ENCODE data around the gene DNAJC4.

GRCh38 chr11:64262271-64263002, 32.1 kb downstream of the DNAJC4 start:
- TF ChIP-seq EP300 (IDR thresholded peaks at IDR 0.05; ENCODE audit: borderline replicate concordance) (no peak), TEAD4 (IDR thresholded peaks at IDR 0.05) (no peak), TAF1 (IDR thresholded peaks at IDR 0.05; ENCODE audit: low read depth) (no peak), CREB1 (IDR thresholded peaks at IDR 0.05; ENCODE audit: low read depth) (no peak), MAX (IDR thresholded peaks at IDR 0.05) (no peak), ZBTB7A (IDR thresholded peaks at IDR 0.05; ENCODE audit: low read depth) (no peak), REST (IDR thresholded peaks at IDR 0.05; ENCODE audit: low read depth) (no peak), CEBPB (IDR thresholded peaks at IDR 0.05) (no peak), RAD21 (IDR thresholded peaks at IDR 0.05; ENCODE audit: low read depth) (no peak), EGR1 (IDR thresholded peaks at IDR 0.05) (no peak), FOXM1 (IDR thresholded peaks at IDR 0.05; ENCODE audit: borderline replicate concordance, low read depth) (no peak), NFIC (IDR thresholded peaks at IDR 0.05) (no peak), YY1 (IDR thresholded peaks at IDR 0.05; ENCODE audit: low read depth) (no peak), TCF12 (IDR thresholded peaks at IDR 0.05; ENCODE audit: low read depth) (no peak)

All from Ishikawa (cell line).